GM21825 (cell line): Measurements from ENCODE around the gene OR6C65.
"Not testable (repeated sequence)": the region's sequence is repeated elsewhere in the genome, so short reads cannot be mapped to it uniquely, and the experiment has no call there.

Experiments used
- ATAC-seq: cut with Tn5 transposase; IDR thresholded peaks from one replicate; pipeline ENCODE4 v1.9.1; 2021; ENCODE audit warnings: mild to moderate bottlenecking, moderate library complexity; ENCODE audit not compliant: unreplicated experiment

The OR6C65 gene

GRCh38 chr12:55400229-55400628, at the start of gene OR6C65:
Gene OR6C65 (plus strand): TSS chr12:55400529. CDS start chr12:55400529, 0 bp downstream.
- no peak for ATAC-seq

GRCh38 chr12:55355338-55355737, 45.0 kb upstream of the OR6C65 start:
- not testable (repeated sequence) for ATAC-seq

- no peak for ATAC-seq
These were observed 37.7 kb upstream of the OR6C65 start, which contains the start of gene OR6C75 for GRCh38 chr12:55362675-55363074. Gene OR6C75 (plus strand): TSS chr12:55362975. CDS start chr12:55365111, 2,136 bp downstream.

GRCh38 chr12:55365086-55365485, 35.2 kb upstream of the OR6C65 start:
- no peak for ATAC-seq

GRCh38 chr12:55372521-55372920, 27.8 kb upstream of the OR6C65 start:
- no peak for ATAC-seq

GRCh38 chr12:55385891-55386290, 14.4 kb upstream of the OR6C65 start:
- ATAC-seq = no peak

GRCh38 chr12:55392032-55392795, 8.1 kb upstream of the OR6C65 start:
- no peak for ATAC-seq

GRCh38 chr12:55396326-55396725, 4.0 kb upstream of the OR6C65 start:
- ATAC-seq = no peak

- no peak for ATAC-seq
These were observed 7.5 kb downstream of the OR6C65 start for GRCh38 chr12:55407866-55408265.

- not testable (repeated sequence) for ATAC-seq
These were observed 8.8 kb downstream of the OR6C65 start for GRCh38 chr12:55409133-55409532.

- not testable (repeated sequence) for ATAC-seq
These were observed 11.8 kb downstream of the OR6C65 start for GRCh38 chr12:55412138-55412537.

- ATAC-seq = not testable (repeated sequence)
These were observed 13.4 kb downstream of the OR6C65 start for GRCh38 chr12:55413498-55414388.

GRCh38 chr12:55414396-55414823, 14.1 kb downstream of the OR6C65 start:
- not testable (repeated sequence) for ATAC-seq

GRCh38 chr12:55414889-55415288, 14.6 kb downstream of the OR6C65 start:
- ATAC-seq = not testable (repeated sequence)

- ATAC-seq = no peak
These were observed 16.6 kb downstream of the OR6C65 start for GRCh38 chr12:55416961-55417360.

- ATAC-seq = no peak
These were observed 20.1 kb downstream of the OR6C65 start for GRCh38 chr12:55420307-55420962.

GRCh38 chr12:55425954-55426353, 25.6 kb downstream of the OR6C65 start, which contains the start of gene OR6C76:
Gene OR6C76 (plus strand): TSS chr12:55426254. CDS start chr12:55426254, 0 bp downstream.
- no peak for ATAC-seq

GRCh38 chr12:55428331-55429243, 28.3 kb downstream of the OR6C65 start:
- ATAC-seq = no peak

GRCh38 chr12:55441233-55441632, 40.9 kb downstream of the OR6C65 start:
- ATAC-seq = not testable (repeated sequence)

GRCh38 chr12:55443776-55444175, 43.4 kb downstream of the OR6C65 start, which contains the start of gene OR6C2:
Gene OR6C2 (plus strand): TSS chr12:55444076. CDS start chr12:55452214, 8,138 bp downstream.
- ATAC-seq = no peak
